ENCODE results near the gene KMT5C. TPM values are rescaled to one million over a fixed set of nuclear protein-coding genes. Genes with fewer than 3 reads are reported as not detected.

The KMT5C gene
- total and polyA plus RNA-seq, 2 donors (not counting 1 experiment from before 2014, with no cell fraction given): 22.2 to 23.6 TPM

- Histone ChIP-seq H4K20me1 (ENCODE audit: control insufficient read depth, insufficient read depth, low read length, poor library complexity, severe bottlenecking) (no peaks in the 10 kb centered on the region), H3K9ac (ENCODE audit: low read length) (no peak overlapping the region), H3K4me1 (ENCODE audit: control insufficient read depth in 2 of 2, insufficient read depth in 2 of 2, low read length in 2 of 2) (peaks cover 7 to 12% of the 10 kb centered on the region in 2 donors), H3K36me3 (replicated peaks in 1 of 2; ENCODE audit: control extremely low read depth in 1 of 2, control insufficient read depth in 1 of 2, extremely low read depth in 1 of 2, insufficient read depth in 2 of 2, low read length in 1 of 2) (no peaks in the 10 kb centered on the region), H2AFZ (ENCODE audit: insufficient read depth, low read depth, low read length, poor library complexity, severe bottlenecking) (no peak overlapping the region), H3K4me2 (replicated peaks; ENCODE audit: low read depth, low read length, poor library complexity, severe bottlenecking) (no peak overlapping the region), H3K27me3 (replicated peaks in 1 of 4; ENCODE audit: control extremely low read depth in 1 of 4, control insufficient read depth in 3 of 4, insufficient read depth in 4 of 4, low read length in 3 of 4) (no peaks in the 10 kb centered on the region), H3K79me2 (ENCODE audit: control insufficient read depth, insufficient read depth, low read length) (no peaks in the 10 kb centered on the region), H3K9me3 (ENCODE audit: control extremely low read depth in 1 of 3, control insufficient read depth in 2 of 3, insufficient read depth in 1 of 3, low read length in 2 of 3) (no peaks in the 10 kb centered on the region), H3K4me3 (ENCODE audit: control extremely low read depth in 1 of 5, extremely low read depth in 1 of 5, insufficient read depth in 1 of 5, low read depth in 2 of 5, low read length in 4 of 5) (no peak overlapping the region), H3K27ac (ENCODE audit: low read length in 2 of 2) (no peak overlapping the region)
- CTCF ChIA-PET: interaction anchor here (1.0 kb wide), 1 partner anchor 42 kb away, joined by 4 read pairs; the partner anchor contains the start of gene KMT5C
- intact Hi-C loops (cut with micrococcal nuclease): no loop called here
- POLR2A ChIA-PET: no interaction called here
- Mint-ChIP-seq H3K4me1 (peaks cover 12% of the 10 kb centered on the region), H3K4me3 (no peak overlapping the region), H3K9me3 (ENCODE audit: insufficient read depth) (no peaks in the 10 kb centered on the region), H3K27ac (no peak overlapping the region), H3K27me3 (peaks cover 6% of the 10 kb centered on the region)
- TF ChIP-seq EZH2 (IDR thresholded peaks at IDR 0.05; ENCODE audit: borderline replicate concordance, insufficient read depth, low read depth, low read length, poor library complexity, severe bottlenecking) (no peak), CTCF (IDR thresholded peaks at IDR 0.05) (no peak)
- ATAC-seq (ENCODE audit: low read depth): no peak
- WGBS (ENCODE audit: insufficient coverage): 91% methylated on average over 9 of the region's 10 CpGs
- no peak for DNase-seq
Observed at GRCh38 chr19:55297267-55297666, 42.4 kb upstream of the KMT5C start.

- H3K27me3 Mint-ChIP-seq: peaks cover 6% of the 10 kb centered on the region
- no peaks in the 10 kb centered on the region for H4K20me1 ChIP-seq (ENCODE audit: control insufficient read depth, insufficient read depth, low read length, poor library complexity, severe bottlenecking)
- H3K4me1 ChIP-seq (ENCODE audit: control insufficient read depth in 2 of 2, insufficient read depth in 2 of 2, low read length in 2 of 2): peaks cover 8 to 15% of the 10 kb centered on the region in 2 donors
- ChIA-PET CTCF (no interaction called here), POLR2A (no interaction called here)
- H3K4me3 Mint-ChIP-seq: no peak overlapping the region
- peaks cover 12% of the 10 kb centered on the region for H3K4me1 Mint-ChIP-seq
- H3K4me3 ChIP-seq (ENCODE audit: control extremely low read depth in 1 of 5, extremely low read depth in 1 of 5, insufficient read depth in 1 of 5, low read depth in 2 of 5, low read length in 4 of 5): no peak overlapping the region
- H2AFZ ChIP-seq (ENCODE audit: insufficient read depth, low read depth, low read length, poor library complexity, severe bottlenecking): no peak overlapping the region
- TF ChIP-seq EZH2 (IDR thresholded peaks at IDR 0.05; ENCODE audit: borderline replicate concordance, insufficient read depth, low read depth, low read length, poor library complexity, severe bottlenecking) (no peak), CTCF (IDR thresholded peaks at IDR 0.05) (no peak)
- no peak for ATAC-seq (ENCODE audit: low read depth)
- intact Hi-C loops (cut with micrococcal nuclease): loop anchor here (5.0 kb wide), 1 partner anchor 202 kb away; no protein-coding TSS in a partner anchor
- H3K27ac Mint-ChIP-seq: no peak overlapping the region
- H3K27ac ChIP-seq (ENCODE audit: low read length in 2 of 2): no peak overlapping the region
- WGBS (ENCODE audit: insufficient coverage): 88% methylated on average over 6 of the region's 10 CpGs
- no peaks in the 10 kb centered on the region for H3K36me3 ChIP-seq (replicated peaks in 1 of 2; ENCODE audit: control extremely low read depth in 1 of 2, control insufficient read depth in 1 of 2, extremely low read depth in 1 of 2, insufficient read depth in 2 of 2, low read length in 1 of 2)
- no peaks in the 10 kb centered on the region for H3K27me3 ChIP-seq (replicated peaks in 1 of 4; ENCODE audit: control extremely low read depth in 1 of 4, control insufficient read depth in 3 of 4, insufficient read depth in 4 of 4, low read length in 3 of 4)
- H3K9me3 Mint-ChIP-seq (ENCODE audit: insufficient read depth): no peaks in the 10 kb centered on the region
- no peak overlapping the region for H3K4me2 ChIP-seq (replicated peaks; ENCODE audit: low read depth, low read length, poor library complexity, severe bottlenecking)
- H3K9me3 ChIP-seq (ENCODE audit: control extremely low read depth in 1 of 3, control insufficient read depth in 2 of 3, insufficient read depth in 1 of 3, low read length in 2 of 3): no peaks in the 10 kb centered on the region
- H3K79me2 ChIP-seq (ENCODE audit: control insufficient read depth, insufficient read depth, low read length): no peaks in the 10 kb centered on the region
- no peak for DNase-seq
- no peak overlapping the region for H3K9ac ChIP-seq (ENCODE audit: low read length)
Observed at GRCh38 chr19:55299991-55300390, 39.7 kb upstream of the KMT5C start.

All from B cell (primary cell).